Loucy (cell line): ENCODE results near the gene CARF.

Experiments used
- H2AFZ ChIP-seq: fragments of 200-600 bp; sonication (generic); 2 replicates; pipeline ENCODE4 v1.6.0; 2016; ENCODE audit warnings: antibody characterized with exemption, mild to moderate bottlenecking, low read length, moderate library complexity
- H3F3A ChIP-seq: fragments of 200-600 bp; 2 replicates; pipeline ENCODE4 v1.6.0; 2016; ENCODE audit warnings: antibody characterized with exemption, low read depth, mild to moderate bottlenecking
- H3K27me3 ChIP-seq: fragments of 200-600 bp; sonication (generic); 2 replicates; pipeline ENCODE4 v1.6.1; 2014; ENCODE audit warnings: low read length, mild to moderate bottlenecking; ENCODE audit not compliant: insufficient read depth, poor library complexity, severe bottlenecking
- H3K36me3 ChIP-seq: fragments of 200-600 bp; sonication (generic); 2 replicates; pipeline ENCODE4 v1.6.1; 2016; ENCODE audit warnings: low read length; ENCODE audit not compliant: insufficient read depth
- H3K4me1 ChIP-seq: fragments of 200-600 bp; sonication (generic); 2 replicates; pipeline ENCODE4 v1.5.1; 2014; ENCODE audit warnings: low read length, mild to moderate bottlenecking; ENCODE audit not compliant: insufficient read depth, poor library complexity, severe bottlenecking
- H3K4me2 ChIP-seq: fragments of 200-600 bp; sonication (generic); 2 replicates; pipeline ENCODE4 v1.6.0; 2014; ENCODE audit warnings: antibody characterized with exemption, low read length, low read depth, mild to moderate bottlenecking; ENCODE audit not compliant: poor library complexity, severe bottlenecking
- H3K4me3 ChIP-seq: fragments of 200-600 bp; sonication (generic); 2 replicates; pipeline ENCODE4 v1.5.1; 2014; ENCODE audit warnings: low read length, mild to moderate bottlenecking, mixed read lengths; ENCODE audit not compliant: poor library complexity, severe bottlenecking
- H3K79me2 ChIP-seq: fragments of 200-600 bp; sonication (generic); 2 replicates; pipeline ENCODE4 v1.6.1; 2014; ENCODE audit warnings: low read length; ENCODE audit not compliant: insufficient read depth
- H3K9ac ChIP-seq: fragments of 200-600 bp; sonication (generic); 2 replicates; pipeline ENCODE4 v1.6.0; 2014; ENCODE audit warnings: mild to moderate bottlenecking, low read depth, low read length, moderate library complexity; ENCODE audit not compliant: poor library complexity, severe bottlenecking
- H3K9me2 ChIP-seq: fragments of 200-600 bp; sonication (generic); replicated peaks from 2 replicates; pipeline ENCODE4 v1.6.1; 2016; ENCODE audit warnings: low read depth, low read length, mixed read lengths
- H3K9me3 ChIP-seq: fragments of 200-600 bp; sonication (generic); 2 replicates; pipeline ENCODE4 v1.6.1; 2014; ENCODE audit warnings: mild to moderate bottlenecking, antibody characterized with exemption, low read length, low read depth; ENCODE audit not compliant: insufficient read depth
- H4K20me1 ChIP-seq: fragments of 200-600 bp; sonication (generic); 2 replicates; pipeline ENCODE4 v1.6.0; 2014; ENCODE audit warnings: antibody characterized with exemption, low read length, mild to moderate bottlenecking; ENCODE audit not compliant: insufficient read depth, poor library complexity, severe bottlenecking
- EZH2phosphoT487 ChIP-seq: fragments of 200-600 bp; IDR thresholded peaks from 2 replicates; pipeline ENCODE4 v1.6.1; 2018; ENCODE audit warnings: antibody characterized with exemption, mild to moderate bottlenecking, moderate library complexity, borderline replicate concordance
- TF ChIP-seq, protein P1 (sequence below): fragments of 200-600 bp; sonication (generic); conservative IDR thresholded peaks from 2 replicates; pipeline ENCODE4 v1.5.1; 2014; ENCODE audit warnings: mild to moderate bottlenecking, antibody characterized with exemption, low read length

CARF gene

GRCh38 chr2:203035879-203036470, 123.9 kb downstream of the CARF start:
- Histone ChIP-seq H4K20me1 (no peaks in the 10 kb centered on the region), H3K4me1 (peaks cover 8% of the 10 kb centered on the region), H3F3A (no peaks in the 10 kb centered on the region), H3K9me3 (no peaks in the 10 kb centered on the region), H3K27me3 (no peaks in the 10 kb centered on the region), H3K4me2 (peak overlapping the region; percentile 1), H3K79me2 (no peaks in the 10 kb centered on the region), H2AFZ (no peak overlapping the region), H3K9me2 (no peaks in the 10 kb centered on the region), H3K4me3 (no peak overlapping the region), H3K36me3 (no peaks in the 10 kb centered on the region), H3K9ac (no peak overlapping the region)
- TF ChIP-seq, protein P1, sequence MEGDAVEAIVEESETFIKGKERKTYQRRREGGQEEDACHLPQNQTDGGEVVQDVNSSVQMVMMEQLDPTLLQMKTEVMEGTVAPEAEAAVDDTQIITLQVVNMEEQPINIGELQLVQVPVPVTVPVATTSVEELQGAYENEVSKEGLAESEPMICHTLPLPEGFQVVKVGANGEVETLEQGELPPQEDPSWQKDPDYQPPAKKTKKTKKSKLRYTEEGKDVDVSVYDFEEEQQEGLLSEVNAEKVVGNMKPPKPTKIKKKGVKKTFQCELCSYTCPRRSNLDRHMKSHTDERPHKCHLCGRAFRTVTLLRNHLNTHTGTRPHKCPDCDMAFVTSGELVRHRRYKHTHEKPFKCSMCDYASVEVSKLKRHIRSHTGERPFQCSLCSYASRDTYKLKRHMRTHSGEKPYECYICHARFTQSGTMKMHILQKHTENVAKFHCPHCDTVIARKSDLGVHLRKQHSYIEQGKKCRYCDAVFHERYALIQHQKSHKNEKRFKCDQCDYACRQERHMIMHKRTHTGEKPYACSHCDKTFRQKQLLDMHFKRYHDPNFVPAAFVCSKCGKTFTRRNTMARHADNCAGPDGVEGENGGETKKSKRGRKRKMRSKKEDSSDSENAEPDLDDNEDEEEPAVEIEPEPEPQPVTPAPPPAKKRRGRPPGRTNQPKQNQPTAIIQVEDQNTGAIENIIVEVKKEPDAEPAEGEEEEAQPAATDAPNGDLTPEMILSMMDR = no peak
- no peak for TF ChIP-seq EZH2phosphoT487
